HCT116 (cell line): ENCODE measurements around the gene DCP1A. TPM values are rescaled to one million over a fixed set of nuclear protein-coding genes. Genes with fewer than 3 reads are reported as not detected.

Source experiments
- ATAC-seq: fragments of 200-7000 bp; cut with Tn5 transposase; 2 replicates; pipeline ENCODE4 v1.9.1; 2020; ENCODE audit warnings: mild to moderate bottlenecking, moderate library complexity
- BruUV-seq: library from RNA; stranded (reverse); fragments of 400-500 nt; replicated peaks from 2 replicates; lab custom pipeline; 2021; lab: Mats Ljungman, UMichigan
- CTCF ChIA-PET: fragments of 300-600 bp; sonication (Branson Sonifier 250); formaldehyde crosslinking; loops from one replicate; lab custom pipeline; 2021; ENCODE audit warnings: antibody characterized with exemption; lab: Charles Lee
- POLR2A ChIA-PET: fragments of 300-600, 350-600 bp; sonication (Branson Sonifier 250); formaldehyde crosslinking; loops from one replicate; lab custom pipeline; 2021; ENCODE audit warnings: antibody characterized with exemption; lab: Charles Lee
- RAD21 ChIA-PET, 2 experiments: fragments of 300-600 bp; sonication (Branson Sonifier 250); formaldehyde crosslinking; loops; one replicate each; lab custom pipeline; 2023; ENCODE audit warnings: low total read pairs in 2 of 2; ENCODE audit not compliant: uncharacterized antibody in 2 of 2, unreplicated experiment in 2 of 2, low non-redundant PET in 1 of 2; lab: Charles Lee
- DNase-seq: peaks from one replicate; pipeline ENCODE4 v3.0.0-alpha.2; 2010; ENCODE audit warnings: low read depth, low spot score
- H2AFZ ChIP-seq: fragments of 200-600 bp; shearing (Covaris generic), sonication (generic); 2 replicates; pipeline ENCODE4 v1.6.1; 2017; ENCODE audit warnings: low read depth, mixed run types, mixed read lengths, antibody characterized with exemption, low read length; ENCODE audit not compliant: poor library complexity, severe bottlenecking
- H3K27ac ChIP-seq: 2 replicates; pipeline ENCODE4 v1.5.1; 2012; ENCODE audit warnings: low read depth, low read length
- H3K27me3 ChIP-seq: fragments of 200-600 bp; sonication (generic); 2 replicates; pipeline ENCODE4 v1.6.1; 2016; ENCODE audit warnings: mixed run types, low read length, mixed read lengths; ENCODE audit not compliant: insufficient read depth
- H3K36me3 ChIP-seq, 2 experiments: fragments of 200-500 bp in 1 of 2; fragments of 200-600 bp in 1 of 2; sonication (Bioruptor generic) in 1 of 2; sonication (generic) in 1 of 2; 2 replicates each; pipeline versions ENCODE4 v1.5.1 to v1.6.1; 2014 to 2016; ENCODE audit warnings: low read length in 2 of 2, inconsistent platforms in 1 of 2, mixed read lengths in 1 of 2, mixed run types in 1 of 2; ENCODE audit not compliant: insufficient read depth in 2 of 2, control insufficient read depth in 1 of 2
- H3K4me1 ChIP-seq, 2 experiments: fragments of 200-600 bp in 1 of 2; sonication (generic) in 1 of 2; 2 replicates each; pipeline versions ENCODE4 v1.5.1 to v1.6.1; 2012 to 2017; ENCODE audit warnings: low read length in 2 of 2, inconsistent platforms in 1 of 2, mild to moderate bottlenecking in 1 of 2, mixed read lengths in 1 of 2, mixed run types in 1 of 2, moderate library complexity in 1 of 2; ENCODE audit not compliant: insufficient read depth in 2 of 2, control insufficient read depth in 1 of 2
- H3K4me2 ChIP-seq: fragments of 200-600 bp; sonication (generic); 2 replicates; pipeline ENCODE4 v1.6.1; 2017; ENCODE audit warnings: mixed run types, low read length, mixed read lengths
- H3K4me3 ChIP-seq, 2 experiments: fragments of 200-600 bp in 1 of 2; sonication (generic) in 1 of 2; replicated peaks in 1 of 2; 2 replicates each; pipeline ENCODE4 v1.5.1; 2011 to 2016; ENCODE audit warnings: low read length in 2 of 2, control low read depth in 1 of 2, low read depth in 1 of 2, mild to moderate bottlenecking in 1 of 2, mixed read lengths in 1 of 2, mixed run types in 1 of 2
- H3K79me2 ChIP-seq: fragments of 200-600 bp; sonication (generic); 2 replicates; pipeline ENCODE4 v1.6.1; 2017; ENCODE audit warnings: mild to moderate bottlenecking, mixed run types, low read length, moderate library complexity, mixed read lengths; ENCODE audit not compliant: insufficient read depth
- H3K9ac ChIP-seq: fragments of 200-600 bp; sonication (generic); 2 replicates; pipeline ENCODE4 v1.6.1; 2016; ENCODE audit warnings: low read length, mixed read lengths
- H3K9me2 ChIP-seq: fragments of 200-600 bp; sonication (generic), shearing (Covaris generic); 2 replicates; pipeline ENCODE4 v1.6.1; 2017; ENCODE audit warnings: mixed run types, mild to moderate bottlenecking, moderate library complexity; ENCODE audit not compliant: insufficient read depth
- H3K9me3 ChIP-seq, 2 experiments: fragments of 200-500 bp in 1 of 2; fragments of 200-600 bp in 1 of 2; sonication (Bioruptor generic) in 1 of 2; sonication (generic) in 1 of 2; 2 replicates each; pipeline ENCODE4 v1.6.1; 2014 to 2017; ENCODE audit warnings: low read length in 2 of 2, mixed read lengths in 2 of 2, inconsistent platforms in 1 of 2, low read depth in 1 of 2, mild to moderate bottlenecking in 1 of 2, mixed run types in 1 of 2, moderate library complexity in 1 of 2; ENCODE audit not compliant: control insufficient read depth in 1 of 2, insufficient read depth in 1 of 2
- H4K20me1 ChIP-seq: fragments of 200-600 bp; sonication (generic), shearing (Covaris generic); 2 replicates; pipeline ENCODE4 v1.6.1; 2017; ENCODE audit warnings: mixed run types, mild to moderate bottlenecking, moderate library complexity; ENCODE audit not compliant: insufficient read depth
- ELF1 ChIP-seq: IDR thresholded peaks from 2 replicates; pipeline ENCODE4 v1.6.1; 2012; ENCODE audit warnings: low read depth, borderline replicate concordance
- EZH2 ChIP-seq: fragments of 200-600 bp; sonication (generic); IDR thresholded peaks from 2 replicates; pipeline ENCODE4 v1.6.1; 2017; ENCODE audit warnings: antibody characterized with exemption, mixed run types
- EZH2phosphoT487 ChIP-seq: fragments of 200-600 bp; IDR thresholded peaks from 2 replicates; pipeline ENCODE4 v1.6.1; 2018; ENCODE audit warnings: antibody characterized with exemption, borderline replicate concordance
- FOSL1 ChIP-seq: IDR thresholded peaks from 2 replicates; pipeline ENCODE4 v1.6.1; 2012; ENCODE audit warnings: low read depth
- POLR2AphosphoS5 ChIP-seq: IDR thresholded peaks from 2 replicates; pipeline ENCODE4 v1.6.1; 2011; ENCODE audit warnings: mild to moderate bottlenecking, low read depth, low read length, moderate library complexity
- RAD21 ChIP-seq: IDR thresholded peaks from 2 replicates; pipeline ENCODE4 v1.6.1; 2012; ENCODE audit warnings: low read depth, mild to moderate bottlenecking
- SRF ChIP-seq: IDR thresholded peaks from 2 replicates; pipeline ENCODE4 v1.6.1; 2012; ENCODE audit warnings: low read depth
- YY1 ChIP-seq: IDR thresholded peaks from 2 replicates; pipeline ENCODE4 v1.6.1; 2011; ENCODE audit warnings: low read length, low read depth, moderate library complexity, mild to moderate bottlenecking; ENCODE audit not compliant: insufficient replicate concordance; ENCODE audit errors: extremely low read depth
- ZNF274 ChIP-seq: fragments of 200-500 bp; sonication (Bioruptor generic); IDR thresholded peaks from 2 replicates; pipeline ENCODE4 v1.6.1; 2014; ENCODE audit warnings: mild to moderate bottlenecking, low read depth, low read length, inconsistent platforms
- intact Hi-C: fragments of 100-400 bp; cut with micrococcal nuclease; formaldehyde crosslinking; loops from 2 replicates; pipeline ENCODE4 v1.10.0; 2022
- total RNA-seq: library from RNA; stranded (reverse); gene quantifications from one replicate; pipeline ENCODE4 v1.2.1, GENCODE V29; 2021; ENCODE audit not compliant: unreplicated experiment
- TF ChIP-seq, protein P1 (sequence below): IDR thresholded peaks from 2 replicates; pipeline ENCODE4 v1.6.1; 2011; ENCODE audit warnings: mild to moderate bottlenecking, low read length, moderate library complexity; ENCODE audit not compliant: insufficient replicate concordance; ENCODE audit errors: extremely low read depth

The DCP1A gene
- total RNA-seq, 1 experiment from 2014 or later, result 33.2 TPM

DNA sequence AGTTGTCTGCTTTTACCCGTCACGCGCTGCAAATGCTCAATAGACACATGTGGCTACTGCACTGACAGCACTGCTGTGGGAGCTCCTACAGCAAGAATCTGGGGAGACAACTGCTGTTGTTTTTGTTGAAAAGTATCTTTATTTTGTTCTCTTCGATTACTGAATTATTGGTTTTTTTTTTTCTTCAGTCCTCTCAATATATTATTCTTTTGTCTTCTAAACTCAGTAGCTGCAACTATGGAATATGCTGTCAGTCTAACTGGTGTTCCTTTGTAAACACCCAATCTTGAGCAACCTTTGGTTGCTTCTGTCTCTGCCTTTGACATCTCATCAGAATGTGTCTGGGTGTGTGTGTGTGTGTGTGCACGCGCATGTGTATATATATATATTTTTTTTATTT is 12.6 kb downstream of the DCP1A start (continued):
- TF ChIP-seq, protein P1, sequence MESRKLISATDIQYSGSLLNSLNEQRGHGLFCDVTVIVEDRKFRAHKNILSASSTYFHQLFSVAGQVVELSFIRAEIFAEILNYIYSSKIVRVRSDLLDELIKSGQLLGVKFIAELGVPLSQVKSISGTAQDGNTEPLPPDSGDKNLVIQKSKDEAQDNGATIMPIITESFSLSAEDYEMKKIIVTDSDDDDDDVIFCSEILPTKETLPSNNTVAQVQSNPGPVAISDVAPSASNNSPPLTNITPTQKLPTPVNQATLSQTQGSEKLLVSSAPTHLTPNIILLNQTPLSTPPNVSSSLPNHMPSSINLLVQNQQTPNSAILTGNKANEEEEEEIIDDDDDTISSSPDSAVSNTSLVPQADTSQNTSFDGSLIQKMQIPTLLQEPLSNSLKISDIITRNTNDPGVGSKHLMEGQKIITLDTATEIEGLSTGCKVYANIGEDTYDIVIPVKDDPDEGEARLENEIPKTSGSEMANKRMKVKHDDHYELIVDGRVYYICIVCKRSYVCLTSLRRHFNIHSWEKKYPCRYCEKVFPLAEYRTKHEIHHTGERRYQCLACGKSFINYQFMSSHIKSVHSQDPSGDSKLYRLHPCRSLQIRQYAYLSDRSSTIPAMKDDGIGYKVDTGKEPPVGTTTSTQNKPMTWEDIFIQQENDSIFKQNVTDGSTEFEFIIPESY, result no peak
- TF ChIP-seq RAD21, result no peak
- no peak for TF ChIP-seq ZNF274

DNA sequence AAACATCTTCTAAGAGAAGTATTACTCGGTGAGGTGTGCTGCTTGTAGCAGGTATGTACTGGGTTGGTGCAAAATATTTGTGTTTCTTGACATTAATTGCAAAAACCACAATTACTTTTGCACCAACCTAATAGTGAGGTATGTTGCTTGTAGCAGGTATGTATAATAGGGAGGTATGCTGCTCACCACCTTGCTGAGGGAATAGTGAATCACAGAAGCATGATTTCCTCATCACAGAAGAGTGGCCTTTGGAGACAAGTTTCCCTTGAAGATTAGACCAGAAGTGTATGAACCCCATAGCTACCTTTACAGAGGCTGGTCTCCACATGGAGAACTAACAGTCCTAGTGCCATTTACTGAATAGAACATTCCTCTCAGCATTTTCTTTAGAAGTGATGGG is 15.5 kb downstream of the DCP1A start:
- Histone ChIP-seq H3K36me3 (peaks cover 7 to 8% of the 10 kb centered on the region in 2 experiments; a peak in 2 of 4 replicates), H3K4me2 (no peak overlapping the region), H4K20me1 (no peaks in the 10 kb centered on the region), H3K27me3 (no peaks in the 10 kb centered on the region), H2AFZ (no peak overlapping the region)
- intact Hi-C loops, result no loop called here
- TF ChIP-seq ELF1 (no peak), SRF (no peak), EZH2 (no peak), EZH2phosphoT487 (no peak), POLR2AphosphoS5 (no peak), YY1 (no peak), FOSL1 (no peak)
- TF ChIP-seq, all 23 proteins: peak for 0
- ChIA-PET POLR2A (no interaction called here), CTCF (no interaction called here), RAD21 (no interaction called here)
- no TSS peak for BruUV-seq
- Histone ChIP-seq H3K9ac (no peak overlapping the region), H3K9me2 (no peaks in the 10 kb centered on the region), H3K27ac (no peak overlapping the region), H3K4me3 (no peak overlapping the region), H3K79me2 (peaks cover 48% of the 10 kb centered on the region), H3K9me3 (no peaks in the 10 kb centered on the region), H3K4me1 (no peaks in the 10 kb centered on the region)
- DNase-seq, result no peak
- no peak for ATAC-seq
